GM18861 (cell line): ENCODE measurements around the gene NOTUM.

Experiments
- ATAC-seq: cut with Tn5 transposase; IDR thresholded peaks from one replicate; pipeline ENCODE4 v1.9.1; 2021; ENCODE audit not compliant: unreplicated experiment

The NOTUM gene

GRCh38 chr17:81961087-81961511 is at the start of gene NOTUM:
Gene NOTUM, minus strand, starts transcription at chr17:81961187. Its CDS starts 278 bp downstream, at chr17:81960909.
- no peak for ATAC-seq

- no peak for ATAC-seq
Measured at GRCh38 chr17:82009413-82009812, 48.4 kb upstream of the NOTUM start.

- ATAC-seq, result no peak
Measured at GRCh38 chr17:82008941-82009405, 48.0 kb upstream of the NOTUM start.

- ATAC-seq, result no peak
Measured at GRCh38 chr17:82008258-82008940, 47.4 kb upstream of the NOTUM start.

GRCh38 chr17:82007495-82008257 is 46.7 kb upstream of the NOTUM start:
- no peak for ATAC-seq

GRCh38 chr17:82007228-82007494 is 46.2 kb upstream of the NOTUM start:
- no peak for ATAC-seq

- no peak for ATAC-seq
Measured at GRCh38 chr17:82006468-82007227, 45.7 kb upstream of the NOTUM start.

- ATAC-seq, result no peak
Measured at GRCh38 chr17:82005701-82006348, 44.8 kb upstream of the NOTUM start.

- no peak for ATAC-seq
Measured at GRCh38 chr17:82004517-82005455, 43.8 kb upstream of the NOTUM start.

GRCh38 chr17:82003411-82004381 is 42.7 kb upstream of the NOTUM start:
- no peak for ATAC-seq

- ATAC-seq, result no peak
Measured at GRCh38 chr17:82001571-82002056, 40.6 kb upstream of the NOTUM start.

GRCh38 chr17:82000803-82001570 is 40.0 kb upstream of the NOTUM start:
- ATAC-seq, result no peak

GRCh38 chr17:81999976-82000802 is 39.2 kb upstream of the NOTUM start:
- no peak for ATAC-seq

- ATAC-seq, result no peak
Measured at GRCh38 chr17:81999587-81999975, 38.6 kb upstream of the NOTUM start.

- no peak for ATAC-seq
Measured at GRCh38 chr17:81998691-81999438, 37.9 kb upstream of the NOTUM start.

- no peak for ATAC-seq
Measured at GRCh38 chr17:81998212-81998611, 37.2 kb upstream of the NOTUM start.
